A549 treated with CORT108297 at 1 μM for 4 hours (cell line): ENCODE measurements around the gene RSF1. TPM values are rescaled to one million over a fixed set of nuclear protein-coding genes. Genes with fewer than 3 reads are reported as not detected.

Source experiments
- total RNA-seq: library from RNA; stranded (reverse); fragments of 200-300 nt; extraction: Qiagen RNA extraction; gene quantifications from 5 replicates; pipeline ENCODE4 v1.2.3, GENCODE V29; 2022

RSF1 gene, protein sequence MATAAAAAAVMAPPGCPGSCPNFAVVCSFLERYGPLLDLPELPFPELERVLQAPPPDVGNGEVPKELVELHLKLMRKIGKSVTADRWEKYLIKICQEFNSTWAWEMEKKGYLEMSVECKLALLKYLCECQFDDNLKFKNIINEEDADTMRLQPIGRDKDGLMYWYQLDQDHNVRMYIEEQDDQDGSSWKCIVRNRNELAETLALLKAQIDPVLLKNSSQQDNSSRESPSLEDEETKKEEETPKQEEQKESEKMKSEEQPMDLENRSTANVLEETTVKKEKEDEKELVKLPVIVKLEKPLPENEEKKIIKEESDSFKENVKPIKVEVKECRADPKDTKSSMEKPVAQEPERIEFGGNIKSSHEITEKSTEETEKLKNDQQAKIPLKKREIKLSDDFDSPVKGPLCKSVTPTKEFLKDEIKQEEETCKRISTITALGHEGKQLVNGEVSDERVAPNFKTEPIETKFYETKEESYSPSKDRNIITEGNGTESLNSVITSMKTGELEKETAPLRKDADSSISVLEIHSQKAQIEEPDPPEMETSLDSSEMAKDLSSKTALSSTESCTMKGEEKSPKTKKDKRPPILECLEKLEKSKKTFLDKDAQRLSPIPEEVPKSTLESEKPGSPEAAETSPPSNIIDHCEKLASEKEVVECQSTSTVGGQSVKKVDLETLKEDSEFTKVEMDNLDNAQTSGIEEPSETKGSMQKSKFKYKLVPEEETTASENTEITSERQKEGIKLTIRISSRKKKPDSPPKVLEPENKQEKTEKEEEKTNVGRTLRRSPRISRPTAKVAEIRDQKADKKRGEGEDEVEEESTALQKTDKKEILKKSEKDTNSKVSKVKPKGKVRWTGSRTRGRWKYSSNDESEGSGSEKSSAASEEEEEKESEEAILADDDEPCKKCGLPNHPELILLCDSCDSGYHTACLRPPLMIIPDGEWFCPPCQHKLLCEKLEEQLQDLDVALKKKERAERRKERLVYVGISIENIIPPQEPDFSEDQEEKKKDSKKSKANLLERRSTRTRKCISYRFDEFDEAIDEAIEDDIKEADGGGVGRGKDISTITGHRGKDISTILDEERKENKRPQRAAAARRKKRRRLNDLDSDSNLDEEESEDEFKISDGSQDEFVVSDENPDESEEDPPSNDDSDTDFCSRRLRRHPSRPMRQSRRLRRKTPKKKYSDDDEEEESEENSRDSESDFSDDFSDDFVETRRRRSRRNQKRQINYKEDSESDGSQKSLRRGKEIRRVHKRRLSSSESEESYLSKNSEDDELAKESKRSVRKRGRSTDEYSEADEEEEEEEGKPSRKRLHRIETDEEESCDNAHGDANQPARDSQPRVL (N-terminal part only)
- 11.3 to 21.4 TPM (median 16.5 TPM) in 5 replicates for total RNA-seq

DNA sequence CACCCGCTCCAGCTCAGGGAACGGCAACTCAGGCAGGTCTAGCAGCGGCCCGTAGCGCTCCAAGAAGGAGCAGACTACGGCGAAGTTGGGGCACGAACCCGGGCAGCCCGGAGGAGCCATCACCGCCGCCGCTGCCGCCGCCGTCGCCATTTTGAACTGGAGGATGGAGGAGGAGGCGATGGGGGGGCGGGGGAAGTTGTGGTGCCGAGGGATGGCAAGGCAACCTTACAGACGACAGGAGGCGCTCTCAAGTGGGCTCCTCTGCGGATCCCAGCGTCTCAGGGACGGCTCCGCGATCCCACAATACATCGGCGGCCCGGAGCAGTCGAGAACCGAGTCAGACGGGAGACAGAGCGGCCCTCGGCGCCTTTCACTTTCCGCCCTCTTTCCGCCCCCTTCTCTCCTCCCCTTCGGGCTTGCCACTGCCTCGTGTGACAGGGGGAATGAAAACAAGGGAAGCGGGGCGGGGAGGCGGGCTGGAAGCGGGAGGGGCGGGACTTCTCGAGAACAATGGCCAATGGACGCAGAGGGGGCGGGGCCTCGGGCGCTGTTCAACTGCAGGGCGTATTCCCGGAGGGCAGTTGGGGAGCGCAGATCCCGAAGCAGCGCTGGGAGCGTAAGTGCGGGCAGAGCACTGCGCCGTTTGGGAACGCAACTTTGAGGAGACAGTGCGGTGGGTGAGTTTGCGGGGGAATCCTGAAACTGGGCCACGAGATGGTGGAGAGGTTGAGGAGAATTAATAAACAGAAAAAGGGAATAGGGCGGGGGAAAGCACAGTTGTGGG, at the start of gene RSF1, which contains the start of gene AAMDC:
Gene RSF1 (minus strand): TSS at position 158 of the 784 bp plus-strand sequence. CDS start 8 bp downstream, at position 150.
Gene AAMDC (plus strand): TSS at position 580 of the 784 bp plus-strand sequence. CDS start 21,353 bp downstream, outside the sequence.

DNA sequence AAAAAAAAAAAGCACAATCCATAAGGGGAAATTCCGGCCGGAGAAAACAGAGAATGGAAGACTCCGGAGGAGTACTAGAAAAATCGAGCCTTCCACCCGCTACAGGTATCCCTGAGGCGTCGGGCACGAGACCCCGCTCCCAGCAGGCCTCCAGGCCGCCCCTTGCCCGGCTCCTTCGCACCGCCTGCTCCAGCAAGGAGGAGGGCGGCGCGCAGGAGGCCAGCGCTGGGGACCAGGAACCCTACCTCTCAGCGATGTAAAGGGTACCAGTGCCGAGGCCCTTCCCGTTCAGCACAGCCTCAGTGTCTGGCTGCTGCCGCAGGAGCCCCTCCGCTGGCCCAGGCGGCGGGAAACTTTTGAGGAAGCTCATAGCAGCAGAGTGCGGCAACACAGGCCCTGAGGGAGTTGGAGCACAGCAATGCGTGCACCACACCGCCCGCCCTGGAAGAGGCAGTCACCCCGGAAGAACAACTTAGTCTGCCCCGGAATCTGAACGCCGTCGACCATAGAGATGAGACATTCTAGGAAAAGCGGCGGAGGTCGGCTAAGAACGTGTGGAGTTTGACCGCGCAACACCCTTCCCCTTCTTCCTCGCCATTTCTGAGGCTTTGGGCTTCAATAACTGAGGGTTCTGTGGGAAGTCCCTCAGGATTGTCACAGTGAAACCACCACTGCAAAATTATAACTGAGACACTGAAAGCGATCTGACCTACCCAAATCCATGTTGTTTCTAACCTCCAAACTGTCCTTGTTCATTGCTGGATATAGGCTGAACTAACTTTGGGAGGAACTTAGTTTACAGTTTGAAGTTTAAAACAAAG, 183.0 kb downstream of the RSF1 start, which contains the start of gene CLNS1A:
Gene CLNS1A (minus strand): TSS at position 450 of the 821 bp plus-strand sequence. CDS start 80 bp downstream, at position 370.

Other genes with a start within 250 kb of the RSF1 start
- 2.1 to 2.8 TPM (median 2.6 TPM) in 5 replicates for gene AQP11, start 230.8 kb downstream of the RSF1 start, total RNA-seq
- gene CLNS1A, start 182.9 kb downstream of the RSF1 start, total RNA-seq, result 150 to 193 TPM (median 154 TPM) in 5 replicates
- 25.0 to 41.8 TPM (median 26.4 TPM) in 5 replicates for gene AAMDC, start 422 bp upstream of the RSF1 start, total RNA-seq
- 18.7 to 20.4 TPM (median 19.5 TPM) in 5 replicates for gene INTS4, start 173.9 kb upstream of the RSF1 start, total RNA-seq
- 1.8 to 2.0 TPM (median 2.0 TPM) in 5 replicates for gene KCTD14, start 202.6 kb upstream of the RSF1 start, total RNA-seq
- not detected in 5 replicates for gene THRSP, start 243.1 kb upstream of the RSF1 start, total RNA-seq